Testis (tissue), 2 donors: ENCODE measurements around the gene DLG2.

Source experiments
- CTCF ChIP-seq, 3 experiments: fragments of 450-650 bp in 2 of 3; fragments of 200-600 bp in 1 of 3; sonication (generic) in 1 of 3; IDR thresholded peaks; one replicate each; pipeline ENCODE4 v1.5.1; 2016 to 2019; ENCODE audit warnings: antibody characterized with exemption in 3 of 3, mild to moderate bottlenecking in 2 of 3, moderate library complexity in 1 of 3
- POLR2A ChIP-seq: fragments of 450-650 bp; IDR thresholded peaks from one replicate; pipeline ENCODE4 v1.6.1; 2017; ENCODE audit warnings: antibody characterized with exemption, mild to moderate bottlenecking, moderate library complexity

DNA sequence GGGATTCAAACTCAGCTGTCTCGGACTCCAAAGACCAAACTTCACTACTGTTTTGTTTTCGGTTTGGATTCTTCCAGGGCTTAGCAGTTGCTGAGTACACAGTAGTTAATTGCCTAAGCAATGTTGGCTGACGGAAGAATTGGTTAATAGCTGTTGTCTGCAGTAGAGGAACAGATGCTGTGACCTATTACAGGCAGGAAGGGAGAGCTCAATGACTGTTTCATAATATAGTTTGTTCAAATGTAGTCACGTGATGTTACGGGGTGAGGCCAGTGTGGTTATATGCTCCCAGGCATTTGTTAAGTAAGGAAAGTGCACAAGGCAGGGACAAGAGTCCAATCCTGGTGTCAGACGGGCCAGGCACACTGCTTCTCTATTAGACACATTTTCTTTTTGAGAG lies 2118.3 kb downstream of the DLG2 start:
- TF ChIP-seq CTCF (IDR thresholded peaks at IDR 0.05) = no peak
- no peak for TF ChIP-seq POLR2A
